Measurements from ENCODE around the gene PFDN4.
"Not testable (repeated sequence)": the region's sequence is repeated elsewhere in the genome, so short reads cannot be mapped to it uniquely, and the experiment has no call there.

Gene PFDN4

GRCh38 chr20:54220722-54221121 lies 12.8 kb downstream of the PFDN4 start:
- Histone ChIP-seq H3K4me1 (ENCODE audit: insufficient read depth, low read length) (peaks cover 9% of the 10 kb centered on the region), H3K9ac (ENCODE audit: low read depth, low read length) (no peak overlapping the region), H3K36me3 (ENCODE audit: insufficient read depth, low read length) (peaks cover 3% of the 10 kb centered on the region; the same call in 1 of the 2 replicates), H3K9me3 (ENCODE audit: control insufficient read depth, insufficient read depth, low read length) (no peaks in the 10 kb centered on the region)

GRCh38 chr20:54221353-54221752 lies 13.5 kb downstream of the PFDN4 start:
- H3K9me3 ChIP-seq (ENCODE audit: control insufficient read depth, insufficient read depth, low read length): no peaks in the 10 kb centered on the region
- peaks cover 9% of the 10 kb centered on the region for H3K4me1 ChIP-seq (ENCODE audit: insufficient read depth, low read length)
- no peak overlapping the region for H3K9ac ChIP-seq (ENCODE audit: low read depth, low read length)
- H3K36me3 ChIP-seq (ENCODE audit: insufficient read depth, low read length): no peaks in the 10 kb centered on the region

- Histone ChIP-seq H3K9me3 (ENCODE audit: control insufficient read depth, insufficient read depth, low read length) (no peaks in the 10 kb centered on the region), H3K9ac (ENCODE audit: low read depth, low read length) (no peak overlapping the region), H3K4me1 (ENCODE audit: insufficient read depth, low read length) (peaks cover 9% of the 10 kb centered on the region), H3K36me3 (ENCODE audit: insufficient read depth, low read length) (no peaks in the 10 kb centered on the region)
Measured at GRCh38 chr20:54221996-54222890, 14.4 kb downstream of the PFDN4 start.

GRCh38 chr20:54223285-54223684 lies 15.4 kb downstream of the PFDN4 start:
- Histone ChIP-seq H3K4me1 (ENCODE audit: insufficient read depth, low read length) (peaks cover 9% of the 10 kb centered on the region), H3K9me3 (ENCODE audit: control insufficient read depth, insufficient read depth, low read length) (no peaks in the 10 kb centered on the region), H3K9ac (ENCODE audit: low read depth, low read length) (no peak overlapping the region), H3K36me3 (ENCODE audit: insufficient read depth, low read length) (no peaks in the 10 kb centered on the region)

GRCh38 chr20:54223751-54224150 lies 15.9 kb downstream of the PFDN4 start:
- Histone ChIP-seq H3K9me3 (ENCODE audit: control insufficient read depth, insufficient read depth, low read length) (no peaks in the 10 kb centered on the region), H3K36me3 (ENCODE audit: insufficient read depth, low read length) (no peaks in the 10 kb centered on the region), H3K4me1 (ENCODE audit: insufficient read depth, low read length) (peaks cover 9% of the 10 kb centered on the region), H3K9ac (ENCODE audit: low read depth, low read length) (no peak overlapping the region)

GRCh38 chr20:54224642-54225041 lies 16.8 kb downstream of the PFDN4 start:
- H3K9ac ChIP-seq (ENCODE audit: low read depth, low read length); H3K9me3 ChIP-seq (ENCODE audit: control insufficient read depth, insufficient read depth, low read length); H3K36me3 ChIP-seq (ENCODE audit: insufficient read depth, low read length); H3K4me1 ChIP-seq (ENCODE audit: insufficient read depth, low read length): not testable (repeated sequence)

GRCh38 chr20:54227241-54227640 lies 19.4 kb downstream of the PFDN4 start:
- Histone ChIP-seq H3K9ac (ENCODE audit: low read depth, low read length) (no peak overlapping the region), H3K36me3 (ENCODE audit: insufficient read depth, low read length) (no peaks in the 10 kb centered on the region), H3K9me3 (ENCODE audit: control insufficient read depth, insufficient read depth, low read length) (no peaks in the 10 kb centered on the region; the same call in 1 of the 2 replicates), H3K4me1 (ENCODE audit: insufficient read depth, low read length) (peaks cover 9% of the 10 kb centered on the region)

GRCh38 chr20:54227751-54228150 lies 19.9 kb downstream of the PFDN4 start:
- Histone ChIP-seq H3K9ac (ENCODE audit: low read depth, low read length) (no peak overlapping the region), H3K36me3 (ENCODE audit: insufficient read depth, low read length) (no peaks in the 10 kb centered on the region), H3K4me1 (ENCODE audit: insufficient read depth, low read length) (peaks cover 9% of the 10 kb centered on the region), H3K9me3 (ENCODE audit: control insufficient read depth, insufficient read depth, low read length) (no peaks in the 10 kb centered on the region; the same call in 1 of the 2 replicates)

GRCh38 chr20:54228841-54229240 lies 21.0 kb downstream of the PFDN4 start:
- Histone ChIP-seq H3K4me1 (ENCODE audit: insufficient read depth, low read length) (peaks cover 2% of the 10 kb centered on the region; the same call in 1 of the 2 replicates), H3K9me3 (ENCODE audit: control insufficient read depth, insufficient read depth, low read length) (no peaks in the 10 kb centered on the region; the same call in 1 of the 2 replicates), H3K9ac (ENCODE audit: low read depth, low read length) (no peak overlapping the region), H3K36me3 (ENCODE audit: insufficient read depth, low read length) (no peaks in the 10 kb centered on the region)

GRCh38 chr20:54229566-54230160 lies 21.8 kb downstream of the PFDN4 start:
- no peak overlapping the region for H3K9ac ChIP-seq (ENCODE audit: low read depth, low read length)
- H3K4me1 ChIP-seq (ENCODE audit: insufficient read depth, low read length): no peaks in the 10 kb centered on the region
- no peaks in the 10 kb centered on the region; the same call in 1 of the 2 replicates for H3K9me3 ChIP-seq (ENCODE audit: control insufficient read depth, insufficient read depth, low read length)
- H3K36me3 ChIP-seq (ENCODE audit: insufficient read depth, low read length): no peaks in the 10 kb centered on the region

GRCh38 chr20:54231036-54231435 lies 23.1 kb downstream of the PFDN4 start:
- Histone ChIP-seq H3K36me3 (ENCODE audit: insufficient read depth, low read length) (no peaks in the 10 kb centered on the region), H3K9me3 (ENCODE audit: control insufficient read depth, insufficient read depth, low read length) (no peaks in the 10 kb centered on the region; the same call in 1 of the 2 replicates), H3K4me1 (ENCODE audit: insufficient read depth, low read length) (no peaks in the 10 kb centered on the region), H3K9ac (ENCODE audit: low read depth, low read length) (no peak overlapping the region)

- Histone ChIP-seq H3K36me3 (ENCODE audit: insufficient read depth, low read length) (no peaks in the 10 kb centered on the region), H3K4me1 (ENCODE audit: insufficient read depth, low read length) (no peaks in the 10 kb centered on the region), H3K9me3 (ENCODE audit: control insufficient read depth, insufficient read depth, low read length) (no peaks in the 10 kb centered on the region; the same call in 1 of the 2 replicates), H3K9ac (ENCODE audit: low read depth, low read length) (no peak overlapping the region)
Measured at GRCh38 chr20:54234991-54235390, 27.1 kb downstream of the PFDN4 start.

- H3K4me1 ChIP-seq (ENCODE audit: insufficient read depth, low read length): no peaks in the 10 kb centered on the region
- H3K36me3 ChIP-seq (ENCODE audit: insufficient read depth, low read length): no peaks in the 10 kb centered on the region
- H3K9me3 ChIP-seq (ENCODE audit: control insufficient read depth, insufficient read depth, low read length): no peaks in the 10 kb centered on the region
- no peak overlapping the region for H3K9ac ChIP-seq (ENCODE audit: low read depth, low read length)
Measured at GRCh38 chr20:54237116-54237943, 29.4 kb downstream of the PFDN4 start.

- H3K36me3 ChIP-seq (ENCODE audit: insufficient read depth, low read length): no peaks in the 10 kb centered on the region
- H3K9ac ChIP-seq (ENCODE audit: low read depth, low read length): no peak overlapping the region
- H3K9me3 ChIP-seq (ENCODE audit: control insufficient read depth, insufficient read depth, low read length): no peaks in the 10 kb centered on the region
- no peaks in the 10 kb centered on the region for H3K4me1 ChIP-seq (ENCODE audit: insufficient read depth, low read length)
Measured at GRCh38 chr20:54244113-54244512, 36.2 kb downstream of the PFDN4 start.

All from ES-I3 (cell line).